Neural progenitor cell (in vitro differentiated cells): ENCODE results near the gene CTU2. TPM values are rescaled to one million over a fixed set of nuclear protein-coding genes. Genes with fewer than 3 reads are reported as not detected.
A peak's percentile ranks its signal among the peaks of the same experiment; 100 is the strongest.

Experiments
- DNase-seq: peaks from one replicate; pipeline ENCODE4 v3.0.0-alpha.2; 2016; ENCODE audit warnings: low spot score
- H2AFZ ChIP-seq: fragments of 200-600 bp; sonication (generic); replicated peaks from 2 replicates; pipeline ENCODE4 v1.6.1; 2016; ENCODE audit warnings: antibody characterized with exemption
- H3F3A ChIP-seq: fragments of 200-600 bp; sonication (generic); 2 replicates; pipeline ENCODE4 v1.6.1; 2016; ENCODE audit warnings: antibody characterized with exemption, low read depth
- H3K27ac ChIP-seq: fragments of 200-600 bp; sonication (generic); 2 replicates; pipeline ENCODE4 v1.5.1; 2016; ENCODE audit warnings: mild to moderate bottlenecking
- H3K27me3 ChIP-seq: fragments of 200-600 bp; sonication (generic); 2 replicates; pipeline ENCODE4 v1.6.1; 2016; ENCODE audit warnings: mild to moderate bottlenecking, moderate library complexity
- H3K36me3 ChIP-seq: fragments of 200-600 bp; sonication (generic); 2 replicates; pipeline ENCODE4 v1.5.1; 2016
- H3K4me1 ChIP-seq: fragments of 200-600 bp; sonication (generic); 2 replicates; pipeline ENCODE4 v1.6.1; 2016; ENCODE audit warnings: mixed run types
- H3K4me2 ChIP-seq: fragments of 200-600 bp; sonication (generic); 2 replicates; pipeline ENCODE4 v1.6.1; 2016
- H3K4me3 ChIP-seq: fragments of 200-600 bp; sonication (generic); 2 replicates; pipeline ENCODE4 v1.5.1; 2016
- H3K79me2 ChIP-seq: fragments of 200-600 bp; sonication (generic); 2 replicates; pipeline ENCODE4 v1.6.1; 2016; ENCODE audit warnings: low read depth
- H3K9ac ChIP-seq: fragments of 200-600 bp; sonication (generic); 2 replicates; pipeline ENCODE4 v1.6.1; 2016
- H3K9me3 ChIP-seq: fragments of 200-600 bp; sonication (generic); 2 replicates; pipeline ENCODE4 v1.5.1; 2016; ENCODE audit warnings: low read depth
- H4K20me1 ChIP-seq: fragments of 200-600 bp; sonication (generic); 2 replicates; pipeline ENCODE4 v1.6.1; 2016; ENCODE audit warnings: low read depth
- H3K27ac Mint-ChIP-seq: 3 replicates; pipeline ENCODE4 v1.8.0; 2021; ENCODE audit warnings: mixed read lengths
- H3K27me3 Mint-ChIP-seq: 2 replicates; pipeline ENCODE4 v1.8.0; 2022; ENCODE audit warnings: low read depth, mild to moderate bottlenecking, inconsistent platforms, moderate library complexity, mixed read lengths; ENCODE audit not compliant: insufficient read depth
- H3K36me3 Mint-ChIP-seq: 3 replicates; pipeline ENCODE4 v1.8.0; 2021; ENCODE audit warnings: mixed read lengths
- H3K4me1 Mint-ChIP-seq: 3 replicates; pipeline ENCODE4 v1.8.0; 2021; ENCODE audit warnings: mixed read lengths
- H3K4me3 Mint-ChIP-seq: 3 replicates; pipeline ENCODE4 v1.8.0; 2021; ENCODE audit warnings: mild to moderate bottlenecking, moderate library complexity, mixed read lengths
- H3K9me3 Mint-ChIP-seq: 3 replicates; pipeline ENCODE4 v1.8.0; 2020; ENCODE audit warnings: mixed read lengths
- EZH2 ChIP-seq: fragments of 200-600 bp; sonication (generic); IDR thresholded peaks from 2 replicates; pipeline ENCODE4 v1.6.1; 2017; ENCODE audit warnings: antibody characterized with exemption, mild to moderate bottlenecking, moderate library complexity
- EZH2phosphoT487 ChIP-seq: fragments of 200-600 bp; sonication (generic); IDR thresholded peaks from 2 replicates; pipeline ENCODE4 v1.6.1; 2017; ENCODE audit warnings: antibody characterized with exemption
- total RNA-seq: library from RNA; depleted of rRNA; stranded (reverse); fragments of >200 nt; gene quantifications from 2 replicates; pipeline ENCODE4 v1.2.3, GENCODE V29; 2015; ENCODE audit warnings: low replicate concordance
- TF ChIP-seq, protein P1 (sequence below): fragments of 200-600 bp; sonication (generic); IDR thresholded peaks from 2 replicates; pipeline ENCODE4 v1.5.1; 2017; ENCODE audit warnings: antibody characterized with exemption, mild to moderate bottlenecking

CTU2 gene
- total RNA-seq, 1 donor from 2014 or later = 4.7 TPM

DNA sequence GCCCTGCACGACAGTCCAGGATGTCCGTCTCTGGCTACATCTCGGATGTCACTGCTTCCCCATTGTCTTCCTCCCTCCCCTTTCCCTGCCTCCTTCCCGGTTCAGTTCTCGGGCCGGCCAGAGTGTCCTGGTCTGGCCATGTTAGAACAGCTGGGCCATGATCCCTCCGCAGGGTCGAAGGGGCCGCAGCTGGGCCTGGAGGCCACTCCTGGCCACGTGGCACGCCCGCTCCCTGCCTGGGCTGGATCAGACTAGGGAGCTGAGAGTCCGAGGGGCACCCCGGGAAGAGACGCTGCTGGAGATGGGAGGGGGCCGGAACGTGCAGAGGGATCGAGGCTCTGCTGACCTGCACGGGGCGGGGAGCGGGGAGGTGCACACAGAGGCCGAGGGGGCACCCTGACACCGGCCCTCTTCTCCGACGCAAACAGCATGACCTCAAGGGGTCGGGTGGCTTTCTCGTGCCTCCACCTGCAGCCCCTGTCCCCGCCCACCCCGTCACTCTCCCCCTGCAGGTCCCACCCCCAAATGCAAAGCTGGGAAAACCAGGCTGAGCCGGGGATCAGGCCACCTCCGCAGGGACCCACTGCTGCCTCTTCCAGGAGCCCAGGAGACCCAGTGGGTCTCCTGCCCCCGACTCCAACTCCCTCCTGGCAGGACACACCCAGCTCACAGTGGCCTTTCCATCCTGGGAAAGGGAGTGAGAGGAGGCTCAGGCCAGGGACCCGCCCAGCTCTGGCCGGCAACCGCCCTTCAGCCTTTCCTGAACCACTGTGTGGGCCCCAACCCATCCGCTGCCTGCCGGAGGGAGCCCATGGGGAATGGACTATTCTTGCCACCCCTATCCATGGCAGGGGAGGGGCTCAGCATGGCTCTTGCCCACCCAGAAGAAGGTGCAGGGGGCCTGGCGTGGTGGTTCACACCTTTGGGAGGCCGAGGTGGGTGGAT is 38.5 kb downstream of the CTU2 start:
- no peak overlapping the region for H3K4me3 Mint-ChIP-seq
- DNase-seq = peak; percentile 51
- H3K27me3 ChIP-seq = no peaks in the 10 kb centered on the region
- H3K4me2 ChIP-seq = peak overlapping the region; percentile 13
- no peaks in the 10 kb centered on the region for H3K9me3 ChIP-seq
- no peak overlapping the region for H3K4me3 ChIP-seq
- peak overlapping the region; percentile 26 for H2AFZ ChIP-seq
- H3K79me2 ChIP-seq = no peaks in the 10 kb centered on the region
- H3K4me1 Mint-ChIP-seq = no peaks in the 10 kb centered on the region
- H3K27me3 Mint-ChIP-seq = peaks cover 6% of the 10 kb centered on the region
- peaks cover 10% of the 10 kb centered on the region for H3K4me1 ChIP-seq
- no peaks in the 10 kb centered on the region for H3K9me3 Mint-ChIP-seq
- H3K9ac ChIP-seq = no peak overlapping the region
- H3F3A ChIP-seq = peaks cover 6% of the 10 kb centered on the region
- no peak overlapping the region for H3K27ac Mint-ChIP-seq
- H3K36me3 Mint-ChIP-seq = no peaks in the 10 kb centered on the region
- TF ChIP-seq, protein P1, sequence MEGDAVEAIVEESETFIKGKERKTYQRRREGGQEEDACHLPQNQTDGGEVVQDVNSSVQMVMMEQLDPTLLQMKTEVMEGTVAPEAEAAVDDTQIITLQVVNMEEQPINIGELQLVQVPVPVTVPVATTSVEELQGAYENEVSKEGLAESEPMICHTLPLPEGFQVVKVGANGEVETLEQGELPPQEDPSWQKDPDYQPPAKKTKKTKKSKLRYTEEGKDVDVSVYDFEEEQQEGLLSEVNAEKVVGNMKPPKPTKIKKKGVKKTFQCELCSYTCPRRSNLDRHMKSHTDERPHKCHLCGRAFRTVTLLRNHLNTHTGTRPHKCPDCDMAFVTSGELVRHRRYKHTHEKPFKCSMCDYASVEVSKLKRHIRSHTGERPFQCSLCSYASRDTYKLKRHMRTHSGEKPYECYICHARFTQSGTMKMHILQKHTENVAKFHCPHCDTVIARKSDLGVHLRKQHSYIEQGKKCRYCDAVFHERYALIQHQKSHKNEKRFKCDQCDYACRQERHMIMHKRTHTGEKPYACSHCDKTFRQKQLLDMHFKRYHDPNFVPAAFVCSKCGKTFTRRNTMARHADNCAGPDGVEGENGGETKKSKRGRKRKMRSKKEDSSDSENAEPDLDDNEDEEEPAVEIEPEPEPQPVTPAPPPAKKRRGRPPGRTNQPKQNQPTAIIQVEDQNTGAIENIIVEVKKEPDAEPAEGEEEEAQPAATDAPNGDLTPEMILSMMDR = no peak
- no peak for TF ChIP-seq EZH2phosphoT487
- no peak for TF ChIP-seq EZH2
- no peaks in the 10 kb centered on the region for H4K20me1 ChIP-seq
- no peaks in the 10 kb centered on the region for H3K36me3 ChIP-seq
- no peak overlapping the region for H3K27ac ChIP-seq

DNA sequence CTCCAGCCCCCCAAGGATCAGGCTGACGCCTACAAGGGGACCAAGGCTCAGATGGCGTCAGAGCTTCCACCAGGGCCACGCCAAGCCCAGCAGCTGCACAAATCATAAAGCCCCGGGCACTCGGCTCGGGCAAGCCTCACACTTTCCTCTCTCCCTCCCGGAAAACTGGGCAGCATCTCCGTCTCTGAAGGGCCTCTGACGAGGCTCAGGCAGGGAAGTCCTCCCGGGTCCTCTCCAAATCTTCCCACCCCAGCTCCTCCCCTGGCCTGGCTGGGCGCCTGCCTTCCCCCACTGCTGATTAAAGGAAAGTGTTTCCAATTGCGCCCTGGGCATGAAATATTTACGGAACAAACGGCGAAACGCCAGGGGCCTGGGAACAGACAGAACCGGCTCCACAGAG is 40.2 kb downstream of the CTU2 start:
- Mint-ChIP-seq H3K4me3 (no peak overlapping the region), H3K9me3 (no peaks in the 10 kb centered on the region), H3K27ac (no peak overlapping the region), H3K27me3 (peaks cover 6% of the 10 kb centered on the region), H3K36me3 (no peaks in the 10 kb centered on the region), H3K4me1 (no peaks in the 10 kb centered on the region)
- no peaks in the 10 kb centered on the region for H4K20me1 ChIP-seq
- peaks cover 6% of the 10 kb centered on the region for H3F3A ChIP-seq
- H3K79me2 ChIP-seq = no peaks in the 10 kb centered on the region
- peaks cover 10% of the 10 kb centered on the region for H3K4me1 ChIP-seq
- H3K4me3 ChIP-seq = no peak overlapping the region
- no peak overlapping the region for H3K27ac ChIP-seq
- H3K9me3 ChIP-seq = no peaks in the 10 kb centered on the region
- TF ChIP-seq EZH2phosphoT487 (no peak), EZH2 (no peak)
- TF ChIP-seq, protein P1 = no peak
- H3K27me3 ChIP-seq = no peaks in the 10 kb centered on the region
- H3K36me3 ChIP-seq = no peaks in the 10 kb centered on the region
- H3K9ac ChIP-seq = no peak overlapping the region
- no peak overlapping the region for H2AFZ ChIP-seq
- no peak overlapping the region for H3K4me2 ChIP-seq
- DNase-seq = no peak

DNA sequence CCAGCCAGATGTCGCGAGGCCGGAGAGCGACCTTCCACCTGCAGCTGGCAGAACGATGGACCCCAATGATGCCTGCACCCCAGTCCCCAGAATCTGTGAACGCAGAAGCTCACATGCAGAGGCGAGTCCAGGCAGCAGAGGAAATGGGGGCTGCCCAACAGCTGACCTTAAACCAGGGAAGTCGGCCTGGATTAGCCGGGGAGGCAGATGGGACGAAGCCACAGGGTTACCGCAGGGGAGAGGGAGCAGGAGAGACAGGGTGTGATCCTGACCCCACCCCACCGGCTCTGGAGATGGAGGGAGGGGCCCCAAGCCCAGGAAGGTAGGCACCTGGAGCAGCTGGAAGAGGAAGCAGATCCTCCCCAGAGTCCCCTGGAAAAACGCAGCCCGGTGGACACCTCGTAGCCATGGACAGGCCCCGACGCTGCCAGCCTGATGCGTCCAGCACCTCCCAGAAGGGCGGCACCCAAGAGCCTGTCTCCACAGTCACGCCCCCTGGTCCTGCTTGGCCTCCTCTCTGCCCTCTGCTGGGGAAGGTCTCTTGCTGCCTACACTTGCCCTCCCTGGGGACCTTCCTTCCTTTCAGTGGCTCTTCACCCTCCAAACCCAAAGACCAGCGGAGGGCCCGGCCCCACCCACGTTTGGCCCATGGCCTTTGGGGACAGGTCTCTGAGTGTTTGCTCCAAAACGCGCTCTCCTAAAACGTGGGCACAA is 41.4 kb downstream of the CTU2 start:
- H3K4me3 ChIP-seq = no peak overlapping the region
- H3K9me3 ChIP-seq = no peaks in the 10 kb centered on the region
- H2AFZ ChIP-seq = no peak overlapping the region
- no peaks in the 10 kb centered on the region for H4K20me1 ChIP-seq
- H3K4me2 ChIP-seq = no peak overlapping the region
- no peaks in the 10 kb centered on the region for H3K36me3 ChIP-seq
- H3K4me1 Mint-ChIP-seq = no peaks in the 10 kb centered on the region
- no peaks in the 10 kb centered on the region for H3K9me3 Mint-ChIP-seq
- H3K27ac Mint-ChIP-seq = no peak overlapping the region
- no peak for DNase-seq
- peaks cover 6% of the 10 kb centered on the region for H3K27me3 Mint-ChIP-seq
- no peaks in the 10 kb centered on the region for H3K36me3 Mint-ChIP-seq
- H3K4me1 ChIP-seq = peaks cover 10% of the 10 kb centered on the region
- no peak overlapping the region for H3K27ac ChIP-seq
- H3F3A ChIP-seq = peaks cover 6% of the 10 kb centered on the region
- TF ChIP-seq, protein P1 = peak; percentile 26
- TF ChIP-seq EZH2phosphoT487 = no peak
- H3K9ac ChIP-seq = no peak overlapping the region
- no peaks in the 10 kb centered on the region for H3K27me3 ChIP-seq
- H3K4me3 Mint-ChIP-seq = no peak overlapping the region
- H3K79me2 ChIP-seq = no peaks in the 10 kb centered on the region
